SK-N-SH treated with all-trans-retinoic acid at 6 μM for 48 hours (cell line): ENCODE results near the gene GRID2IP.

Experiments used
- ATAC-seq: fragments of 200-7000 bp; cut with Tn5 transposase; 3 replicates; pipeline ENCODE4 v1.9.1; 2020; ENCODE audit warnings: mild to moderate bottlenecking, moderate library complexity
- ARNTL ChIP-seq: fragments of 450-650 bp; formaldehyde crosslinking; IDR thresholded peaks from 2 replicates; pipeline ENCODE4 v1.5.0; 2020; ENCODE audit warnings: low read depth, mild to moderate bottlenecking, moderate library complexity, borderline replicate concordance
- BACH2 ChIP-seq: fragments of 250-450 bp; sonication (Bioruptor Pico); IDR thresholded peaks from 2 replicates; pipeline ENCODE4 v1.9.0; 2021; ENCODE audit warnings: mild to moderate bottlenecking, borderline replicate concordance
- CSDC2 ChIP-seq: fragments of 250-450 bp; sonication (Bioruptor Pico); IDR thresholded peaks from 2 replicates; pipeline ENCODE4 v1.5.0; 2020; ENCODE audit warnings: mild to moderate bottlenecking, moderate library complexity
- ESRRG ChIP-seq: fragments of 250-450 bp; sonication (Bioruptor Pico); IDR thresholded peaks from 2 replicates; pipeline ENCODE4 v1.6.1; 2021; ENCODE audit warnings: mild to moderate bottlenecking
- GLIS3 ChIP-seq: fragments of 250-450 bp; sonication (Bioruptor Pico); IDR thresholded peaks from 2 replicates; pipeline ENCODE4 v1.5.0; 2020; ENCODE audit warnings: mild to moderate bottlenecking, moderate library complexity
- OSR1 ChIP-seq: fragments of 250-450 bp; sonication (Bioruptor Pico); IDR thresholded peaks from 2 replicates; pipeline ENCODE4 v1.8.0; 2022; ENCODE audit warnings: moderate library complexity, mild to moderate bottlenecking, inconsistent platforms
- PPARA ChIP-seq: fragments of 250-450 bp; sonication (Bioruptor Pico); IDR thresholded peaks from 2 replicates; pipeline ENCODE4 v1.5.0; 2020; ENCODE audit warnings: mild to moderate bottlenecking, borderline replicate concordance
- RARB ChIP-seq: fragments of 250-450 bp; sonication (Bioruptor Pico); IDR thresholded peaks from 2 replicates; pipeline ENCODE4 v1.8.0; 2021; ENCODE audit warnings: mild to moderate bottlenecking, moderate library complexity
- SNAI2 ChIP-seq: fragments of 250-450 bp; sonication (Bioruptor Pico); IDR thresholded peaks from 2 replicates; pipeline ENCODE4 v1.5.0; 2020; ENCODE audit warnings: mild to moderate bottlenecking, moderate library complexity
- TCF4 ChIP-seq: fragments of 250-450 bp; sonication (Bioruptor Pico); IDR thresholded peaks from 2 replicates; pipeline ENCODE4 v1.8.0; 2021; ENCODE audit warnings: mild to moderate bottlenecking, moderate library complexity, borderline replicate concordance
- TOX ChIP-seq: fragments of 250-450 bp; sonication (Bioruptor Pico); IDR thresholded peaks from 2 replicates; pipeline ENCODE4 v1.8.0; 2021; ENCODE audit warnings: mild to moderate bottlenecking, moderate library complexity, borderline replicate concordance
- ZC3H10 ChIP-seq: fragments of 250-450 bp; sonication (Bioruptor Pico); IDR thresholded peaks from 2 replicates; pipeline ENCODE4 v1.5.1; 2021; ENCODE audit warnings: mild to moderate bottlenecking, moderate library complexity
- ZFP30 ChIP-seq: fragments of 450-650 bp; formaldehyde crosslinking; IDR thresholded peaks from 2 replicates; pipeline ENCODE4 v1.5.0; 2022; ENCODE audit warnings: mild to moderate bottlenecking, moderate library complexity
- ZNF8 ChIP-seq: fragments of 450-650 bp; formaldehyde crosslinking; IDR thresholded peaks from 2 replicates; pipeline ENCODE4 v1.5.0; 2020; ENCODE audit warnings: mild to moderate bottlenecking, moderate library complexity
- TF ChIP-seq, protein P1 (sequence below): fragments of 250-450 bp; sonication (Bioruptor Pico); IDR thresholded peaks from 2 replicates; pipeline ENCODE4 v1.5.1; 2021; ENCODE audit warnings: mild to moderate bottlenecking, moderate library complexity
- TF ChIP-seq, protein P2 (sequence below): fragments of 250-450 bp; sonication (Bioruptor Pico); IDR thresholded peaks from 2 replicates; pipeline ENCODE4 v1.8.0; 2021; ENCODE audit warnings: low read depth, mild to moderate bottlenecking, moderate library complexity, borderline replicate concordance
- TF ChIP-seq, protein P3 (sequence below): fragments of 250-450 bp; sonication (Bioruptor Pico); IDR thresholded peaks from 2 replicates; pipeline ENCODE4 v1.5.0; 2020; ENCODE audit warnings: mild to moderate bottlenecking, moderate library complexity
- TF ChIP-seq, protein P4 (sequence below): fragments of 250-450 bp; sonication (Bioruptor Pico); IDR thresholded peaks from 2 replicates; pipeline ENCODE4 v1.8.0; 2020; ENCODE audit warnings: mild to moderate bottlenecking, moderate library complexity, borderline replicate concordance
- TF ChIP-seq, protein P5 (sequence below): fragments of 250-450 bp; sonication (Bioruptor Pico); IDR thresholded peaks from 2 replicates; pipeline ENCODE4 v1.5.1; 2020; ENCODE audit warnings: low read depth, mild to moderate bottlenecking, moderate library complexity

GRID2IP gene

DNA sequence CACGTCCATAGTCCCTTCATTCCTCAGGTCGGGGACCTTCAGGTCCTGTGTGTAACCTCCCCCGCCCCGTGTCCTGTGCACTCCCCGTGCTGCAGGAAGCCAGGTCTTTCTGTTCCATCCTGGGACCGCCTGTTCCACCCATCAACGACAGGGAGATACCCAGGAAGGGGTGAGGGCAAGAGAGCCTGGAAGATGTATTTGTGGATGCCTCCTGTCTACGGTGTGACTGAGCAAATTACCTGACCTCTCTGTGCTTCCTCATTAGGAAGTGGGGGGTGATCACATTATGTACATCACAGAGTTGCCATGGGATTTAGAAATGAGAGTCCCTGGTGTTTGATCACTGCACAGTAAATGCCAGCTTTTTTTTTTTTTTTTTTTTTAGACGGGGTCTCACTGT, 46.3 kb downstream of the GRID2IP start (continued):
- TF ChIP-seq, protein P1, sequence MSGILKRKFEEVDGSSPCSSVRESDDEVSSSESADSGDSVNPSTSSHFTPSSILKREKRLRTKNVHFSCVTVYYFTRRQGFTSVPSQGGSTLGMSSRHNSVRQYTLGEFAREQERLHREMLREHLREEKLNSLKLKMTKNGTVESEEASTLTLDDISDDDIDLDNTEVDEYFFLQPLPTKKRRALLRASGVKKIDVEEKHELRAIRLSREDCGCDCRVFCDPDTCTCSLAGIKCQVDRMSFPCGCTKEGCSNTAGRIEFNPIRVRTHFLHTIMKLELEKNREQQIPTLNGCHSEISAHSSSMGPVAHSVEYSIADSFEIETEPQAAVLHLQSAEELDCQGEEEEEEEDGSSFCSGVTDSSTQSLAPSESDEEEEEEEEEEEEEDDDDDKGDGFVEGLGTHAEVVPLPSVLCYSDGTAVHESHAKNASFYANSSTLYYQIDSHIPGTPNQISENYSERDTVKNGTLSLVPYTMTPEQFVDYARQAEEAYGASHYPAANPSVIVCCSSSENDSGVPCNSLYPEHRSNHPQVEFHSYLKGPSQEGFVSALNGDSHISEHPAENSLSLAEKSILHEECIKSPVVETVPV (CRISPR knock-in tag): no peak
- no peak for TF ChIP-seq RARB (CRISPR knock-in tag)
- TF ChIP-seq ARNTL (CRISPR knock-in tag): no peak
- no peak for TF ChIP-seq BACH2 (CRISPR knock-in tag)
- no peak for TF ChIP-seq ZFP30 (CRISPR knock-in tag)
- no peak for TF ChIP-seq OSR1 (CRISPR knock-in tag)
- no peak for TF ChIP-seq ZNF8 (CRISPR knock-in tag)
- no peak for TF ChIP-seq PPARA (CRISPR knock-in tag)
- TF ChIP-seq, all 23 proteins: peak for 0

DNA sequence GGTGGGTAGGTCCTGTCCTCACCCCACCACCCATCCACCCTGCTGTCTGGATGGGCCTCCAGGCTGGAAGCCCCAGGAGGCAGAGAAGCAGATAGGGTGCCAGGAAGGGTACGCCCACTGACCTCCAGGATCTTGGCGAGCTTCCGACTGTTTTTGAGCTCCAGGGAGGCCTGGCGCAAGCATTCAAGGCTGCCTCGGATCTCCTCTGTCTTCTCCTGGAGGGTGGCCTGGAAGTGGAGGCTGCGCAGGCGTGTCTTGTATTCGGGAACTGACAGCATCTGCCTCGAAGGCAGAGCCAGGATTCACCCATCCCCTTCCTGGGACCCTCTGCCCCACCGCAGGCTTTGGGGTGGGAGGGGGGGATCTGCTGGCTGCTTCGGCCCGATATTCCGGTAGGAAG, 48.4 kb downstream of the GRID2IP start:
- TF ChIP-seq GLIS3 (CRISPR knock-in tag): no peak
- no peak for TF ChIP-seq OSR1 (CRISPR knock-in tag)
- TF ChIP-seq, protein P2, sequence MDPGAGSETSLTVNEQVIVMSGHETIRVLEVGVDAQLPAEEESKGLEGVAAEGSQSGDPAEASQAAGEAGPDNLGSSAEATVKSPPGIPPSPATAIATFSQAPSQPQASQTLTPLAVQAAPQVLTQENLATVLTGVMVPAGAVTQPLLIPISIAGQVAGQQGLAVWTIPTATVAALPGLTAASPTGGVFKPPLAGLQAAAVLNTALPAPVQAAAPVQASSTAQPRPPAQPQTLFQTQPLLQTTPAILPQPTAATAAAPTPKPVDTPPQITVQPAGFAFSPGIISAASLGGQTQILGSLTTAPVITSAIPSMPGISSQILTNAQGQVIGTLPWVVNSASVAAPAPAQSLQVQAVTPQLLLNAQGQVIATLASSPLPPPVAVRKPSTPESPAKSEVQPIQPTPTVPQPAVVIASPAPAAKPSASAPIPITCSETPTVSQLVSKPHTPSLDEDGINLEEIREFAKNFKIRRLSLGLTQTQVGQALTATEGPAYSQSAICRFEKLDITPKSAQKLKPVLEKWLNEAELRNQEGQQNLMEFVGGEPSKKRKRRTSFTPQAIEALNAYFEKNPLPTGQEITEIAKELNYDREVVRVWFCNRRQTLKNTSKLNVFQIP (CRISPR knock-in tag): no peak
- no peak for TF ChIP-seq ZNF8 (CRISPR knock-in tag)
- TF ChIP-seq PPARA (CRISPR knock-in tag): no peak
- TF ChIP-seq, protein P3, sequence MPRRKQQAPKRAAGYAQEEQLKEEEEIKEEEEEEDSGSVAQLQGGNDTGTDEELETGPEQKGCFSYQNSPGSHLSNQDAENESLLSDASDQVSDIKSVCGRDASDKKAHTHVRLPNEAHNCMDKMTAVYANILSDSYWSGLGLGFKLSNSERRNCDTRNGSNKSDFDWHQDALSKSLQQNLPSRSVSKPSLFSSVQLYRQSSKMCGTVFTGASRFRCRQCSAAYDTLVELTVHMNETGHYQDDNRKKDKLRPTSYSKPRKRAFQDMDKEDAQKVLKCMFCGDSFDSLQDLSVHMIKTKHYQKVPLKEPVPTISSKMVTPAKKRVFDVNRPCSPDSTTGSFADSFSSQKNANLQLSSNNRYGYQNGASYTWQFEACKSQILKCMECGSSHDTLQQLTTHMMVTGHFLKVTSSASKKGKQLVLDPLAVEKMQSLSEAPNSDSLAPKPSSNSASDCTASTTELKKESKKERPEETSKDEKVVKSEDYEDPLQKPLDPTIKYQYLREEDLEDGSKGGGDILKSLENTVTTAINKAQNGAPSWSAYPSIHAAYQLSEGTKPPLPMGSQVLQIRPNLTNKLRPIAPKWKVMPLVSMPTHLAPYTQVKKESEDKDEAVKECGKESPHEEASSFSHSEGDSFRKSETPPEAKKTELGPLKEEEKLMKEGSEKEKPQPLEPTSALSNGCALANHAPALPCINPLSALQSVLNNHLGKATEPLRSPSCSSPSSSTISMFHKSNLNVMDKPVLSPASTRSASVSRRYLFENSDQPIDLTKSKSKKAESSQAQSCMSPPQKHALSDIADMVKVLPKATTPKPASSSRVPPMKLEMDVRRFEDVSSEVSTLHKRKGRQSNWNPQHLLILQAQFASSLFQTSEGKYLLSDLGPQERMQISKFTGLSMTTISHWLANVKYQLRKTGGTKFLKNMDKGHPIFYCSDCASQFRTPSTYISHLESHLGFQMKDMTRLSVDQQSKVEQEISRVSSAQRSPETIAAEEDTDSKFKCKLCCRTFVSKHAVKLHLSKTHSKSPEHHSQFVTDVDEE (CRISPR knock-in tag): no peak
- no peak for TF ChIP-seq ZC3H10 (CRISPR knock-in tag)
- TF ChIP-seq ZFP30 (CRISPR knock-in tag): no peak
- TF ChIP-seq TOX (CRISPR knock-in tag): no peak
- TF ChIP-seq TCF4 (CRISPR knock-in tag): no peak
- no peak for TF ChIP-seq BACH2 (CRISPR knock-in tag)
- TF ChIP-seq, protein P1 (CRISPR knock-in tag): no peak
- TF ChIP-seq, protein P4, sequence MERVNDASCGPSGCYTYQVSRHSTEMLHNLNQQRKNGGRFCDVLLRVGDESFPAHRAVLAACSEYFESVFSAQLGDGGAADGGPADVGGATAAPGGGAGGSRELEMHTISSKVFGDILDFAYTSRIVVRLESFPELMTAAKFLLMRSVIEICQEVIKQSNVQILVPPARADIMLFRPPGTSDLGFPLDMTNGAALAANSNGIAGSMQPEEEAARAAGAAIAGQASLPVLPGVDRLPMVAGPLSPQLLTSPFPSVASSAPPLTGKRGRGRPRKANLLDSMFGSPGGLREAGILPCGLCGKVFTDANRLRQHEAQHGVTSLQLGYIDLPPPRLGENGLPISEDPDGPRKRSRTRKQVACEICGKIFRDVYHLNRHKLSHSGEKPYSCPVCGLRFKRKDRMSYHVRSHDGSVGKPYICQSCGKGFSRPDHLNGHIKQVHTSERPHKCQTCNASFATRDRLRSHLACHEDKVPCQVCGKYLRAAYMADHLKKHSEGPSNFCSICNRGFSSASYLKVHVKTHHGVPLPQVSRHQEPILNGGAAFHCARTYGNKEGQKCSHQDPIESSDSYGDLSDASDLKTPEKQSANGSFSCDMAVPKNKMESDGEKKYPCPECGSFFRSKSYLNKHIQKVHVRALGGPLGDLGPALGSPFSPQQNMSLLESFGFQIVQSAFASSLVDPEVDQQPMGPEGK (CRISPR knock-in tag): no peak
- TF ChIP-seq, protein P5, sequence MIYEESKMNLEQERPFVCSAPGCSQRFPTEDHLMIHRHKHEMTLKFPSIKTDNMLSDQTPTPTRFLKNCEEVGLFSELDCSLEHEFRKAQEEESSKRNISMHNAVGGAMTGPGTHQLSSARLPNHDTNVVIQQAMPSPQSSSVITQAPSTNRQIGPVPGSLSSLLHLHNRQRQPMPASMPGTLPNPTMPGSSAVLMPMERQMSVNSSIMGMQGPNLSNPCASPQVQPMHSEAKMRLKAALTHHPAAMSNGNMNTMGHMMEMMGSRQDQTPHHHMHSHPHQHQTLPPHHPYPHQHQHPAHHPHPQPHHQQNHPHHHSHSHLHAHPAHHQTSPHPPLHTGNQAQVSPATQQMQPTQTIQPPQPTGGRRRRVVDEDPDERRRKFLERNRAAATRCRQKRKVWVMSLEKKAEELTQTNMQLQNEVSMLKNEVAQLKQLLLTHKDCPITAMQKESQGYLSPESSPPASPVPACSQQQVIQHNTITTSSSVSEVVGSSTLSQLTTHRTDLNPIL: no peak
- TF ChIP-seq ESRRG (CRISPR knock-in tag): no peak
- no peak for TF ChIP-seq SNAI2 (CRISPR knock-in tag)
- TF ChIP-seq CSDC2 (CRISPR knock-in tag): no peak
- TF ChIP-seq RARB (CRISPR knock-in tag): no peak
- ATAC-seq: no peak
